ENCODE measurements around the gene TAS2R41.

TAS2R41 gene

DNA sequence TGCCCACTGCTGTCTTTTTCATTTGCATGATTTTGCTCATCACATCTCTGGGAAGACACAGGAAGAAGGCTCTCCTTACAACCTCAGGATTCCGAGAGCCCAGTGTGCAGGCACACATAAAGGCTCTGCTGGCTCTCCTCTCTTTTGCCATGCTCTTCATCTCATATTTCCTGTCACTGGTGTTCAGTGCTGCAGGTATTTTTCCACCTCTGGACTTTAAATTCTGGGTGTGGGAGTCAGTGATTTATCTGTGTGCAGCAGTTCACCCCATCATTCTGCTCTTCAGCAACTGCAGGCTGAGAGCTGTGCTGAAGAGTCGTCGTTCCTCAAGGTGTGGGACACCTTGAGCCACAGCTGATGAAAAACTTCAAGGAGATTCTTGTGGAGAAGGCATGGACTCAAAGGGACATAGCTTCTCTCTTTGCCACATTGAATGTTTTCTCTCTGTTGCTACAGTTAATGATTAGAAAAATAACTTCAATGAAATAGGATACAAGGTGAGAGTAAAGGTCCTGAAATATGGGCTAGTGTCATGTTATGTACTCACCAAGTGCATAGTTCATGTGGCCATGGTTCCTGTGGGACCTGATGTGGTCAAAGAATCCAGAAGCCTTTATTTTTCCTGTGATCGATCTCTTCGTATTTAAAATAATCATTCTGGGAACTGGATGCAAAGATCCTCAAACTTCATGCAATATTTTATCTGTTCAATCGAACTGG, 33.5 kb upstream of the TAS2R41 start:
- Histone ChIP-seq H3K27me3 (ENCODE audit: control insufficient read depth, insufficient read depth, low read length) (peaks cover 35% of the 10 kb centered on the region), H3K4me2 (ENCODE audit: low read length) (no peak overlapping the region), H3K4me3 (ENCODE audit: low read length) (no peak overlapping the region), H3K9ac (ENCODE audit: low read depth, low read length) (no peak overlapping the region), H3K4me1 (ENCODE audit: control insufficient read depth, insufficient read depth, low read length) (no peaks in the 10 kb centered on the region), H3K9me3 (replicated peaks; ENCODE audit: low read length) (no peaks in the 10 kb centered on the region), H3K36me3 (ENCODE audit: insufficient read depth, low read length) (no peaks in the 10 kb centered on the region)

DNA sequence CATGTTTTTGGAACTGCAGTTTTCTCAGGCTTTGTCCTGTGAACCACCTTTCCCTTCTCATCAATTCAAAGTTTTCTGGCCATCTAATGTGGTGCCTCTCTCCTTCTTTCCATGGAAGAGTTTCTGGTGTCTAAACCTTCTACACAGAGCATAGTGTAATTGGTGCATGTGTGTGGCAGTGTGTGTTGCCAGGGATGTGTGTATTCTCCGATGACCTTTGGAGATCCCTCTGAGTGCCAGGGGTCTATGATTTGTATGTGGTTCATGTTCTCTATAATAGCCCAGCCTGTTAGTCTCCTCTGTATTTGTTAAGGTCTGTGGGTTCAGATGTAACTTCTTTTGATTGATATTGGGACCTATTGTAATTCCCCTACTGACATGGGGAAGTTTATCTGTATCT, 32.9 kb upstream of the TAS2R41 start:
- Histone ChIP-seq H3K4me3 (ENCODE audit: low read length) (no peak overlapping the region), H3K9me3 (replicated peaks; ENCODE audit: low read length) (no peaks in the 10 kb centered on the region), H3K36me3 (ENCODE audit: insufficient read depth, low read length) (no peaks in the 10 kb centered on the region), H3K9ac (ENCODE audit: low read depth, low read length) (no peak overlapping the region), H3K4me1 (ENCODE audit: control insufficient read depth, insufficient read depth, low read length) (no peaks in the 10 kb centered on the region), H3K27me3 (ENCODE audit: control insufficient read depth, insufficient read depth, low read length) (peaks cover 35% of the 10 kb centered on the region), H3K4me2 (ENCODE audit: low read length) (no peak overlapping the region)

DNA sequence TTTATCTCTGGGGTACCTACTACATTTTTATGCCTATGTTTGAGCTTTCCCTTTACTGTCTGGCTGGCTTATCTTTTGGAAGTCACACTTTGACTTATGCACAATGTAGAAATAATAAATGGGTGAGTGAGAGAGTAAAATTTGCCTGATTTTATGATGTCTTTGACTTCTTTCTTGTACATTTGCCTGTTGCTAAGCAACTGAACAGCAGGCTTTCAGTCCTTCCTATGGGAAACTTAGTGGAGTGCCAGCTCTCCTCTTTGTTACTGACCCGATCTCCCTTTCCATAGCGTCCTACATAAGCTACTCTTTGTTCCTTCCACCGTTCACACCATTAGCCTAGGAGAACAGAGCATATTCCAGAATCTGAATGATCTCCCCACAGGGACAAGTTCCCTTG, 30.2 kb upstream of the TAS2R41 start:
- no peak overlapping the region for H3K4me2 ChIP-seq (ENCODE audit: low read length)
- no peaks in the 10 kb centered on the region for H3K4me1 ChIP-seq (ENCODE audit: control insufficient read depth, insufficient read depth, low read length)
- H3K9me3 ChIP-seq (replicated peaks; ENCODE audit: low read length) = no peaks in the 10 kb centered on the region
- peaks cover 29% of the 10 kb centered on the region for H3K27me3 ChIP-seq (ENCODE audit: control insufficient read depth, insufficient read depth, low read length)
- no peak overlapping the region for H3K9ac ChIP-seq (ENCODE audit: low read depth, low read length)
- H3K36me3 ChIP-seq (ENCODE audit: insufficient read depth, low read length) = no peaks in the 10 kb centered on the region
- no peak overlapping the region for H3K4me3 ChIP-seq (ENCODE audit: low read length)

DNA sequence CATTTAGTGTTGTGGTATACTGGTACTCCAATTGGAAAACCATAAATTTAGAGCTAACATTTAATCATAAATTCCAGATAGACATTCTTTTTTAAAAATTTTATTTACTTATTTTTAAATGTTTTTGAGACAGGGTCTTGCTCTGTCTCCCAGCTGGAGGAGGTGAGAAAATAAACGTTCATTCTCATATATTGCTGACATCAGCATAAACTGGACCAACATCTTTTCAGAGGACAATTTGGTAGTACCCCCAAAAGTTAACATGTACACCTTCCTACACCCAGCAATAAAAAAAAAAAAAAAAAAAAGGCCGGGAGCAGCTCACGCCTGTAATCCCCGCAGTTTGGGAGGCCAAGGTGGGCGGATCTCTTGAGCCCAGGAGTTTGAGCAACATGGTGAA, 29.2 kb upstream of the TAS2R41 start:
- Histone ChIP-seq H3K27me3 (ENCODE audit: control insufficient read depth, insufficient read depth, low read length) (peaks cover 27% of the 10 kb centered on the region), H3K4me3 (ENCODE audit: low read length) (no peak overlapping the region), H3K36me3 (ENCODE audit: insufficient read depth, low read length) (no peaks in the 10 kb centered on the region), H3K9me3 (replicated peaks; ENCODE audit: low read length) (no peaks in the 10 kb centered on the region), H3K4me2 (ENCODE audit: low read length) (no peak overlapping the region), H3K9ac (ENCODE audit: low read depth, low read length) (no peak overlapping the region), H3K4me1 (ENCODE audit: control insufficient read depth, insufficient read depth, low read length) (peaks cover 4% of the 10 kb centered on the region)

DNA sequence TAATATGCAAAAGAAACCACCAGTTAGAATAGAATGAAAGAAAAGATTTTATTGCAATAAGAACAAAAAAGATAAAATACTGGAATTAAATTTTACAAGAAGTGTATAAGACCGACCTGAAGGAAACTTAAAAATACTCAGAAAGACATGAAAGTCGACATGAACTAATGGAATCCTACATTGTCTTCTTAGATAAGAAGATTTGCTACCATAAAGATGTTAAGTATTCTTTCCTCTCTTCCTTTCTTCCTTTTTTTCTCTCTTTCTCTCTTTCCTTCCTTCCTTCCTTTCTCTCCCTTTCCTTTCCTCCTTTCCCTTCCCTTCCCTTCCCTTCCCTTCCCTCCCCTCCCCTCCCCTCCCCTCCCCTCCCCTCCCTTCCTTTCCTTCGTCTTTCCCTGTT, 27.9 kb upstream of the TAS2R41 start:
- Histone ChIP-seq H3K4me3 (ENCODE audit: low read length) (no peak overlapping the region), H3K27me3 (ENCODE audit: control insufficient read depth, insufficient read depth, low read length) (peaks cover 17% of the 10 kb centered on the region), H3K9me3 (replicated peaks; ENCODE audit: low read length) (no peaks in the 10 kb centered on the region), H3K36me3 (ENCODE audit: insufficient read depth, low read length) (no peaks in the 10 kb centered on the region), H3K4me1 (ENCODE audit: control insufficient read depth, insufficient read depth, low read length) (peaks cover 4% of the 10 kb centered on the region), H3K4me2 (ENCODE audit: low read length) (no peak overlapping the region), H3K9ac (ENCODE audit: low read depth, low read length) (no peak overlapping the region)

DNA sequence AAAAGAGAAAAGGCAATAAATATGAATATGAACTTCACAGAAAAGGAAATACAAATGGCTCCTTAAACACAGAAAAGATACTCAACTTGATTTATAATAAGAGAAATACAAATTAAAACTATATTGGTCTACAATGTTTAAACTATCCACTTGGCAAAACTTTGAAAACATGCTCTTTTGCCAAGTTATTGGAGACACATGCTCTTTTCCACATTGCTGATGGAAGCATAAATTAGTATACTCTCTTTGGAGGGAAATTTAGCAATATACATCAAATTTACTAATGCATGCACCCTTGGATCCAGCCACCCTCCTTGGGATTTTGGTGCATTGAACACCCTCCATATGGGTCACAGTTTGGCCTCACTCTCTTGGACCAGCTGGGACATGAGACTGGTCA, 26.6 kb upstream of the TAS2R41 start:
- peaks cover 4% of the 10 kb centered on the region for H3K4me1 ChIP-seq (ENCODE audit: control insufficient read depth, insufficient read depth, low read length)
- no peaks in the 10 kb centered on the region for H3K9me3 ChIP-seq (replicated peaks; ENCODE audit: low read length)
- no peaks in the 10 kb centered on the region for H3K36me3 ChIP-seq (ENCODE audit: insufficient read depth, low read length)
- H3K27me3 ChIP-seq (ENCODE audit: control insufficient read depth, insufficient read depth, low read length) = peaks cover 4% of the 10 kb centered on the region
- H3K4me2 ChIP-seq (ENCODE audit: low read length) = no peak overlapping the region
- H3K9ac ChIP-seq (ENCODE audit: low read depth, low read length) = no peak overlapping the region
- no peak overlapping the region for H3K4me3 ChIP-seq (ENCODE audit: low read length)

DNA sequence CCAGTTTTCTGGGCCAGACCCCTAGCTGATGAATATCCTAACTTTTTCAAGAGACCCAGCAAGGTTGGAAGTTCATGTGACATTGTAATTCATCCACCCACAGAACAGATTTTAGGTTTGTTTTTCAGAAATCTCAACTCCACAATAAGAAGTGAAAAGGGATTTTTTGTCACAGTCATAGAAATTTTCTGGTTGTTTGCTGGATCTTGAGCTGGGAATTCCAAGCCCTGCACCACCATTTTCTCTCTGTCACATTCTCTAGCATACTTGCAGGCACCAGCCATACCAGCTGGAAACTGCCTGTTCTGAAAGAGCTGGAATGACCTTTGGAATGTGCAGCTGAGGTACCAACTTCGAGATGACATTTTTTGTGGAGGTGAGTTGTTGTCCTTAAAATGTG, 25.9 kb upstream of the TAS2R41 start:
- H3K9me3 ChIP-seq (replicated peaks; ENCODE audit: low read length) = no peaks in the 10 kb centered on the region
- peaks cover 10% of the 10 kb centered on the region for H3K4me1 ChIP-seq (ENCODE audit: control insufficient read depth, insufficient read depth, low read length)
- H3K36me3 ChIP-seq (ENCODE audit: insufficient read depth, low read length) = no peaks in the 10 kb centered on the region

DNA sequence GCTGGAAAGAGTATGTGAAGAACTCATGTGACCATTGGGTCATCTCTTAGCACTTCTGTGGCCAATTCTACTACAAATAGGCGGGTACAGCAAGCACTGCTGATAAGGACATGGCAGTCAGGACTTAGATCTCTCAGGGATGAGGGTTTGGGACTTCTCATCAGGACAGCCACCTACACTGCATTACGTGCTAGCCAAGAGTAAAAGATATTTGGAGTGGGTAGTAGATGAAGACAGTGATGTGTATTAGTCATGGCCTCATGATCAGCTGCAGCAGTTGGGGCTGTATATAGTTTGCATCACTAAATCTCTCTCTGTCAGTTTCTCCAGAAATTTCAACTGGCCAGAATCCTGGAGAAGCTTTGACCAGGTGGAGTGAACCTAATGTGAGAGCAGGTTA, 25.2 kb upstream of the TAS2R41 start:
- H3K9me3 ChIP-seq (replicated peaks; ENCODE audit: low read length) = no peaks in the 10 kb centered on the region
- H3K9ac ChIP-seq (ENCODE audit: low read depth, low read length) = no peak overlapping the region
- H3K4me2 ChIP-seq (ENCODE audit: low read length) = no peak overlapping the region
- H3K36me3 ChIP-seq (ENCODE audit: insufficient read depth, low read length) = no peaks in the 10 kb centered on the region
- H3K27me3 ChIP-seq (ENCODE audit: control insufficient read depth, insufficient read depth, low read length) = no peaks in the 10 kb centered on the region
- H3K4me1 ChIP-seq (ENCODE audit: control insufficient read depth, insufficient read depth, low read length) = peaks cover 17% of the 10 kb centered on the region
- H3K4me3 ChIP-seq (ENCODE audit: low read length) = no peak overlapping the region

More for the DNA sequence above, 25.9 kb upstream of the TAS2R41 start:
- Histone ChIP-seq H3K4me2 (ENCODE audit: low read length) (no peak overlapping the region), H3K9ac (ENCODE audit: low read depth, low read length) (no peak overlapping the region), H3K4me3 (ENCODE audit: low read length) (no peak overlapping the region), H3K27me3 (ENCODE audit: control insufficient read depth, insufficient read depth, low read length) (no peaks in the 10 kb centered on the region)

DNA sequence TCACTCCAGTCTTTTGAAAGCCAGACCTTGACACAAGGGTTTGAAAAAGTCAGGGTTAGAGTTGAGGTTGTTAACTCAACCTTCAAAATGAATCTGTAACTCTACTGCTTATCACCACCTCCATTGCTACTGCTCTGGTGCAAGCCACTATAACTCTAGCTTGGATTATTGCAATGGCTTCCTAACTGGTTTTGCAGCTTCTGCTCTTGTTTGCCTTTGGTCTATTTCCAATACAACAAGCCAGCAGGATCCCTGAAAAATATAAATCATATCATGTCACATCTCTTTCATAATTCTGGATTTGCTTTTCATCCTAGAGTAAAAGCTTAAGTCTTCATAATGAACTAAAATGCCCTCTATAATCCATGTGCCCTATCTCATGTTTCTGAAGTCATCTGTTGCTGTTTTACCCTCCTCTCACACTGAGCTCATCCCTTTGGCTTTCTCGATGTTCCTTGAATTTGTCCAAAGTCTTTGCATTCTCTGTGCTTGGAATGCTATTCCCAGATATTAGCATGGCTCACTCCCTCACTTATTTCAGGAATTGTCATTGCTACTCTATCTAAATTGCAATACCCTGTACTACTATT, 23.5 kb upstream of the TAS2R41 start:
- Histone ChIP-seq H3K4me2 (ENCODE audit: low read length) (no peak overlapping the region), H3K27me3 (ENCODE audit: control insufficient read depth, insufficient read depth, low read length) (no peaks in the 10 kb centered on the region), H3K36me3 (ENCODE audit: insufficient read depth, low read length) (no peaks in the 10 kb centered on the region), H3K4me1 (ENCODE audit: control insufficient read depth, insufficient read depth, low read length) (peaks cover 28% of the 10 kb centered on the region), H3K4me3 (ENCODE audit: low read length) (no peak overlapping the region), H3K9me3 (replicated peaks; ENCODE audit: low read length) (no peaks in the 10 kb centered on the region), H3K9ac (ENCODE audit: low read depth, low read length) (no peak overlapping the region)

DNA sequence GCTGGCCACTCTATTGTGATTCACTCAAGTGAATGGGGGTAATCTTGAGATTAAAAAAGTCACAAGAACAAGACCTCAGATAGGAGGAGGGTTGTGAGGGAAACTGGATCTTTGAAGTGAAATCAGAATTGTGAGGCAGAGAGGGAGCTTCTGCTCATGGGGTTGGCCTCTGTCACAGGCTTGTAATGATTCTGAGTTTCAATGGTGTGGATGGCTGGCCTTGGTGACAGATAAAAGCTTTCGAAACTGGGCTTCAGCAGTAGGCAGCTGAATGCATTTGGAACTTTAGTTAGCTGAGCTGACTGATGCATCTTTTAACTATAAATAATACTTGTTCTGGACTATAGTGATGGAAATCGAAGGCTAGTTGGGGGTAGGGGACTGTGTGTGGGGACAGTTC, 22.2 kb upstream of the TAS2R41 start:
- H3K9me3 ChIP-seq (replicated peaks; ENCODE audit: low read length) = no peaks in the 10 kb centered on the region
- H3K4me3 ChIP-seq (ENCODE audit: low read length) = no peak overlapping the region
- H3K4me1 ChIP-seq (ENCODE audit: control insufficient read depth, insufficient read depth, low read length) = peaks cover 28% of the 10 kb centered on the region
- no peak overlapping the region for H3K9ac ChIP-seq (ENCODE audit: low read depth, low read length)
- H3K36me3 ChIP-seq (ENCODE audit: insufficient read depth, low read length) = no peaks in the 10 kb centered on the region
- H3K27me3 ChIP-seq (ENCODE audit: control insufficient read depth, insufficient read depth, low read length) = no peaks in the 10 kb centered on the region
- no peak overlapping the region for H3K4me2 ChIP-seq (ENCODE audit: low read length)

DNA sequence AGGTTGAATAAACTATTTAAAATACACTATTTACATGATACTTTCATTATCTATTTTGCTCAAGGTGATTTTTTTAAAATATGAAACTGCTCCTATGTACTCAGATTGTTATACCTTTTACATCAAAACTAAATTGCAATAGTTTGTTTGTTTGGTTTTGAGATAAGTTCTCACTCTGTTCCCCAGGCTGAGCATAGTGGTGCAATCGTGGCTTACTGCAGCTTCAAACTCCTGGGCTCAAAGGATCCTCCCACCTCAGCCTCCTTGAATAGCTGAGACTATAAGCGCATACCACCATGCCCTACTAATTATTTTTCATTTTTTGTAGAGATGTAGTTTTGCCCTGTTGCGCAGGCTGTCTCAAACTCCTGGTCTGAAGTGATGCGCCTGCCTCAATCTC, 21.7 kb upstream of the TAS2R41 start:
- Histone ChIP-seq H3K4me3 (ENCODE audit: low read length) (no peak overlapping the region), H3K9ac (ENCODE audit: low read depth, low read length) (no peak overlapping the region), H3K4me2 (ENCODE audit: low read length) (no peak overlapping the region), H3K9me3 (replicated peaks; ENCODE audit: low read length) (no peaks in the 10 kb centered on the region), H3K36me3 (ENCODE audit: insufficient read depth, low read length) (no peaks in the 10 kb centered on the region), H3K27me3 (ENCODE audit: control insufficient read depth, insufficient read depth, low read length) (no peaks in the 10 kb centered on the region), H3K4me1 (ENCODE audit: control insufficient read depth, insufficient read depth, low read length) (peaks cover 28% of the 10 kb centered on the region)

All from skeletal muscle satellite cell (primary cell).